ENCODE data around the gene PRR11.
A peak's percentile ranks its signal among the peaks of the same experiment; 100 is the strongest.
"Not testable (repeated sequence)": the region's sequence is repeated elsewhere in the genome, so short reads cannot be mapped to it uniquely, and the experiment has no call there.

PRR11 gene

DNA sequence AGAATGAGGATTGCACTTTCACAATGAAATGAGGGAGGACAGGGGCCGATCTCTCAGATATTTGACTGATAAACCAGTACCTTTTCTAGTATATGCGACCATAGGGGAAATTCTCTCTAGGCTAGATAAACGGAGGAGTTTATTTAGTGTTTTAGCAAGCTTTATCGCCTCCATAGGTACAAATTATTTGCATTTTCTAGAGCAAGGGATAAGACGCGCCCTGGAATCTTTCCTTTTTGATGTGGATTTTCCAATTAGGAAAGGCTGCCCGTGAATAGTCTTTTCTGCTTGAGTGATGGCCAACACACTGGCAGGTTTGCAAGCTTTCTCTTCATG, 64.4 kb downstream of the PRR11 start:
- DNase-seq (ENCODE audit: low read depth in 2 of 2) = no peak

DNA sequence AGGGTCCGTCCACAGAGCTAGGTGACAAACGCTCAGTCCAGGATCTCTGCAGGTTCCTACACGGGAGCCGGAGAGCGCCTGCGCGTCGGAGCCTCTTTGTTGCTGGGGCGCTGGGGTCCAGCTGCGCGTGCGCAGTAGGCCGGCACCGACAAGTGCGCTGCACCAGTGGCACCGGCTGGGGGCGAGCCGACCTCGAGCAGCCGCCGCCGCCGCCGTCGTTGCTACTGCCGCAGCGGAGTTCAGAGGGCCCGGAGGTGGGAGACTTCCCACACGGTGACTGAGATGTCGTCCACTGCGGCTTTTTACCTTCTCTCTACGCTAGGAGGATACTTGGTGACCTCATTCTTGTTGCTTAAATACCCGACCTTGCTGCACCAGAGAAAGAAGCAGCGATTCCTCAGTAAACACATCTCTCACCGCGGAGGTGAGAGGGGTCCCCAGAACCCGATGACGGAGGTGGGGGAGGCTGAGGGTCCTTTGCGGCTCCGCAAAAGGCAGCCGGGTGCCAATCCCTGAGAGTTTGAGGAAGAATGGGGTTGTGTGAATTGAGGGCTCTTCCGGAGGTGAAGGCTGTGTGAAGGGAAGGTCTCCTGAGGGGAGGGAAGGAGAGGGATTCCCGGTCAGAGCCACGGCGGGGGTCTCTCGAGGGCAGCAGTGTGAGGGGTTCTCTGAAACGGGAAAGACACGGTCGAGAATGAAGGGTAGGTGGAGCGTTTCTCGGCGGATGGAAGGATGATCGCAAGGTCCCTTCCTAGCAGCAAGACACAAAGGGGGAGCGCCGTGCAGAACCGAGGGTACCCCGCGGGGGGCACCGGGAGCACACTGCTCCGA, 65.0 kb downstream of the PRR11 start, which contains the start of gene GDPD1:
Gene GDPD1 (plus strand): TSS at position 184 of the 831 bp plus-strand sequence. CDS start 99 bp downstream, at position 283.
- peak; percentile 95 to 96 for DNase-seq (ENCODE audit: low read depth in 2 of 2)

DNA sequence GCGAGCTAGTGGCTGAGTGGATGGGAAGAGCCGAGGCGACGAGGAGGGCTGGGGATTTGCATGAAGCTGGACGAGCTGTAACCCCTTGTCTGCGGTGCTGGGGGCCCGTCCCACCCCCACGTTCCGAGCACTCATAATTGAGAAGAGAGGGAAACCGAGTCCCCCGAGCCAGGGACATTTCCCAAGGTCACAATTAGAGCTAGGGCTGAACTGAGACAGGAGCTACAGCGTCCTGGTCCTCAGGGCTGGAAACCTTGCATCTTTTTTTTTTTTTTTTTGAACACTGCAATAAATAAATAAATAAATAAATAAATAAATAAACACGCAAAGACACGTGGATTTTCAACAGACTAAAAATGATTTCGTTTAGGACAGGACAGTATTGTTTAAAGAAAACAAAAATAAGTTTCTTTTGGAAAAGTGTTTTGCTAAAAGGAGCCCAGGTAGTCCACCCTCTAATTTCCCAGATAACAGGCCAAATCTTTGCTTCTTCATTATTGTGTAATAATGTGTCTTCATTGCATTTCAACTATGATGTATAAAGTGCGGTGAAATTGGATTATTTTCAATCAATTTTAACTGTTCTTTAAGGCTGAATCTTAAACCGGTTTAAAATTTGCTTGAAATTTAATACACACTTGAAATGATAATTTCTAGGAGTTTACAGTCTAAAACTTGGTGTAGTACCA, 65.8 kb downstream of the PRR11 start:
- DNase-seq (ENCODE audit: low read depth in 2 of 2) = no peak

DNA sequence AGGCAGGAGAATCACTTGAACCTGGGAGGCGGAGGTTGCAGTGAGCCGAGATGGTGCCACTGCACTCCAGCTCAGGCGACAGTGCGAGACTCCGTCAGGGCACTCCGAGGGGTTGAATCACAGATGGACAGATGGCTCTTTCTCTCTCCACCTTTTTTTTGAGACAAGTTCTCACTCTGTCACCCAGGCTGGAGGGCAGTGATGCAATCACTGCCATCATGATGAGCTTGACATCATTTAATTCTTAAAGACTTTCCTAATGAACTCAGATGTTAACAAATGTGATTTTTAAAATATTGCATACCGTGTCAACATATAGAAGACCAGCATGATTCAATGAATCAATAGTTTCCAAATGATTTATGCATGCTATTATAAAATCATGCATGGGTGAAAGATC, 68.3 kb downstream of the PRR11 start:
- DNase-seq (ENCODE audit: low read depth in 2 of 2) = no peak

DNA sequence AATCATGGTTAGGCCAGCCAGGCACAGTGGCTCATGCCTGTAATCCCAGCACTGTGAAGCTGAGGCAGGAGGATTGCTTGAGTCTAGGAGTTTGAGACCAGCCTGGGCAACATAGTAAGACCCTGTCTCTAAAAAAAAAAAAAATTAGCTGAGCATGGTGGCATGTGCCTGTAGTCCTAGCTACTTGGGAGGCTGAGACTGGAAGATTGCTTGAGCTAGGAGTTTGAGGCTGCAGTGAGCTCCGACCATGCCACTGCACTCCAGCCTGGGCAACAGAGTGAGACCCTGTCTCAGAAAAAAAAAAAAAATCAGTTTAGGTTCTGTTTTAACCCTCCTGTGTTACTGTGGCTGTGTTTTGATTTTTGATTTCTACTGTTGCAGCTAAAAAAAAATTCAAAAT, 73.0 kb downstream of the PRR11 start:
- not testable (repeated sequence) for DNase-seq (ENCODE audit: low read depth in 2 of 2)

DNA sequence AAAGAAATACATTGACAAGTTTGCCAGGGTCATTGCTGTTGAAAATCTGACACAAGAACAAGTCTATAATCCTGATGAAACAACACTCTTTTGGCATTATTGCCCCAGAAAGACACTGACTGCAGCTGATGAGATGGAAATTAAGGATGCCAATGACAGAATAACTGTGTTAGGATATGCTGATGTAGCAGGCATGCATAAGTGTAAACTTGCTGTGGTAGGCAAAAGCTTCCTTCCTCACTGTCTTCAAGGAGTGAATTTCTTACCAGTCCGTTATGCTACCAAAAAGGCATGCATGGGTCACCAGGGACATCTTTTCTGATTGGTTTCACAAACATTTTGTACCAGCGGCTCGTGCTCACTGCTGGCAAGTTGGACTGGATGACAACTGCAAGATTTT, 75.2 kb downstream of the PRR11 start:
- DNase-seq (ENCODE audit: low read depth in 2 of 2) = no peak

DNA sequence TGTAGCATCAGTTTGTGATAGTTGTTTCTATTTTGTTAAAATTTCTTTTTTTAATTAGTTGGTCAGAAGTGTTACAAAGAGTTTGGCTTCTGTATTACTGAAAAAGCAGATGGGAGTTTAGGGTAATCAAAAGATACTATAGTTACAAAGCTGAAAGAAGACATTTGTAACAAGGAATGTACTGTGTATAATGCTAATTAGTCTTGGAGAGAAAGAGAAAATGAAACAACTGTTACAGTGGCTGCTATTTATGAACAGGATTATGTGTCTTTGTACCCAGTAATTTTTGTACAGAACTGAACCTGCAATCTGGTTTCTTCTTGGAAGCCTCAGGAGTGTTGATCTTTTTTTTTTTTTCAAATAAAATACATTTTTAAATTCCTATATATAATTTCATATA, 79.1 kb downstream of the PRR11 start:
- DNase-seq (ENCODE audit: low read depth in 2 of 2) = no peak

DNA sequence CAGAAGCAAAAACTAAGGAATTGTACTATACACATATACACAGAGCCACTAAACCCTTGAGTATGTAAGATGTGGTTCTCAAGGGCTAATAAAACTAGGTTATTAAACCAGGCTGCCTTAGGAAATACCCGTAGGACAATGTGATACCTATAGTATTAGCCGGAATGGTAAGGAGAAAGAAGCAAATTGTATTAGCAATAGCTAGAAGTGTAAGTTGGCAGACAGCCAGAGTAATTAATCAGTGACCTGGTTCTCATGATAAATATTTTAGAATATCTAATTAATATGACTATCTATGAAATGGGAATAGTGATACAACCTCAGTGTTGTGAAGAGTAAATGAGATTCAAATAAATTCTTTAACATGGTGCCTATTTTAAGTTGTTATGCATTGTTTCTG, 83.4 kb downstream of the PRR11 start:
- DNase-seq (ENCODE audit: low read depth in 2 of 2) = no peak

DNA sequence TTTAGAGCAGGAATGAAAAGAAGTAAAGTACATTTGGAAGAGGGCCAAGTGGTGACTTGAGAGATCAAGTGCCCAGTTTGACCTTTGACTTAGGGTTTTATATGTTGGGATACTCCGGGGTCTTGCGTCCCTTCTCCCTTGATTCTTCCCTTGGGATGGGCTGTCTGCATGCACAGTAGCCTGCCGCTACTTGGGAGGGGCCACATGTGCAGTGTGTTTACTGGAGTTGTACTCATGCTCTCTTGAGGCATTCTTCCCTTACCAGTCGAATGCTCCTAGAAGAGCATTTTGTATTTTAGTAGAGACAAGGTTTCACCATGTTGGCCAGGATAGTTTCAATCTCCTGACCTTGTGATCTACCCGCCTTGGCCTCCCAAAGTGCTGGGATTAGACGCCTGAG, 88.5 kb downstream of the PRR11 start:
- DNase-seq (ENCODE audit: low read depth in 2 of 2) = no peak
